CD4-positive, alpha-beta T cell (primary cell): Measurements from ENCODE around the gene RHBDL1. TPM values are rescaled to one million over a fixed set of nuclear protein-coding genes. Genes with fewer than 3 reads are reported as not detected.

Source experiments
- ATAC-seq: fragments of 200-7000 bp; cut with Tn5 transposase; one replicate; pipeline ENCODE4 v1.10.0; 2022; ENCODE audit warnings: mild to moderate bottlenecking; ENCODE audit not compliant: poor library complexity
- CTCF ChIA-PET: fragments of 350-600 bp; sonication (Branson Sonifier 250); formaldehyde crosslinking; loops from one replicate; lab custom pipeline; 2021; ENCODE audit warnings: antibody characterized with exemption, inconsistent platforms; lab: Charles Lee
- POLR2A ChIA-PET: fragments of 350-600 bp; sonication (Branson Sonifier 250); formaldehyde crosslinking; loops from one replicate; lab custom pipeline; 2021; ENCODE audit warnings: antibody characterized with exemption, inconsistent platforms; lab: Charles Lee
- DNase-seq, 14 experiments: peaks; one replicate each; pipeline ENCODE4 v3.0.0-alpha.2; 2013 to 2020; ENCODE audit warnings: mixed read lengths in 2 of 14
- H3K27ac ChIP-seq, 2 donors: one replicate each; pipeline versions ENCODE4 v1.5.1 to v1.7.0; 2013; ENCODE audit warnings: low read length in 2 of 2, low read depth in 1 of 2, mild to moderate bottlenecking in 1 of 2
- H3K27me3 ChIP-seq, 2 experiments: 1 replicate in 1 of 2; 2 replicates in 1 of 2; pipeline versions ENCODE4 v1.6.1 to v1.7.0; 2013; ENCODE audit warnings: low read length in 2 of 2, control low read depth in 1 of 2, mild to moderate bottlenecking in 1 of 2, moderate library complexity in 1 of 2; ENCODE audit not compliant: insufficient read depth in 2 of 2, control insufficient read depth in 1 of 2
- H3K36me3 ChIP-seq: one replicate; pipeline ENCODE4 v1.6.1; 2013; ENCODE audit warnings: low read length, control low read depth; ENCODE audit not compliant: insufficient read depth
- H3K4me1 ChIP-seq: one replicate; pipeline ENCODE4 v1.6.1; 2013; ENCODE audit warnings: low read length, control low read depth; ENCODE audit not compliant: insufficient read depth
- H3K4me3 ChIP-seq: one replicate; pipeline ENCODE4 v1.5.1; 2013; ENCODE audit warnings: mild to moderate bottlenecking, low read length, moderate library complexity
- H3K9me3 ChIP-seq, 2 experiments: 1 replicate in 1 of 2; 2 replicates in 1 of 2; pipeline versions ENCODE4 v1.6.1 to v1.7.0; 2013; ENCODE audit warnings: low read length in 2 of 2, mild to moderate bottlenecking in 2 of 2, control low read depth in 1 of 2, moderate library complexity in 1 of 2; ENCODE audit not compliant: control insufficient read depth in 1 of 2, insufficient read depth in 1 of 2
- H3K27ac Mint-ChIP-seq: one replicate; pipeline ENCODE4 v1.8.0; 2020; ENCODE audit warnings: mixed read lengths
- H3K27me3 Mint-ChIP-seq: one replicate; pipeline ENCODE4 v1.8.0; 2021; ENCODE audit warnings: mixed read lengths
- H3K36me3 Mint-ChIP-seq: one replicate; pipeline ENCODE4 v1.8.0; 2021; ENCODE audit warnings: low read depth, mixed read lengths
- H3K4me1 Mint-ChIP-seq: one replicate; pipeline ENCODE4 v1.8.0; 2021; ENCODE audit warnings: low read depth, mixed read lengths
- H3K4me3 Mint-ChIP-seq: one replicate; pipeline ENCODE4 v1.8.0; 2020; ENCODE audit warnings: mild to moderate bottlenecking, mixed read lengths
- H3K9me3 Mint-ChIP-seq: one replicate; pipeline ENCODE4 v1.8.0; 2020; ENCODE audit warnings: mixed read lengths
- intact Hi-C, 2 experiments: fragments of 100-400 bp; cut with DNase I in 1 of 2; cut with micrococcal nuclease in 1 of 2; formaldehyde crosslinking; loops; one replicate each; pipeline versions ENCODE4 v1.15.1 to v1.9.0; 2023 to 2025; cut with DNase I, micrococcal nuclease
- total RNA-seq, 174 experiments: library from RNA in 2 of 174; stranded (reverse) in 2 of 174; gene quantifications; one replicate each; pipeline ENCODE4 v1.2.3 and lab custom pipeline; 2021 to 2026
- TF ChIP-seq, protein P1 (sequence below): fragments of 200-600 bp; IDR thresholded peaks from one replicate; pipeline ENCODE4 v1.8.0; 2022; ENCODE audit warnings: antibody characterized with exemption, mild to moderate bottlenecking

The RHBDL1 gene
- total RNA-seq, 2 experiments from 2014 or later: 6.6 to 6.9 TPM

DNA sequence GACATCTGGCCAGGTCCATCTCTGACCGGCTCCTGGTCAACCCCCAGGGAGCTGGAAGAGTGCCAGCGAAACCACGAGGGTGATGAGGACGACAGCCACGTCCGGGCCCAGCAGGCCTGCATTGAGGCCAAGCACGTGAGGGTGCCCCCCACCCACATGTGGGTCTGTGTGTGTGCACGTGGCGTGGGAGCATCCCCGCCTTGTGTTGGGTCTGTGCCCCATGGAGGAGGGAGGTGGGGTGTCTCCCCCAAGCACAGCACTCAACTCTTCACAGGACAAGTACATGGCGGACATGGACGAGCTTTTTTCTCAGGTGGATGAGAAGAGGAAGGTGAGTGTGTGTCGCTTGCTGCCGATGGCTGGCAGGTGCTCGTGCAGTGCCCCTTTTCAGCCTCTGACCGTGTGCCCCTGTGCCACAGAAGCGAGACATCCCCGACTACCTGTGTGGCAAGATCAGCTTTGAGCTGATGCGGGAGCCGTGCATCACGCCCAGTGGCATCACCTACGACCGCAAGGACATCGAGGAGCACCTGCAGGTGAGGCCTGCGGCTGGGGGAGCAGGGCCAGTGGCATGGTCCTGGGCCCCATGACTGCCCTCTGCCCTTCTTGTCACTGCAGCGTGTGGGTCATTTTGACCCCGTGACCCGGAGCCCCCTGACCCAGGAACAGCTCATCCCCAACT is 6.4 kb downstream of the RHBDL1 start:
- Histone ChIP-seq H3K27me3 (peaks cover 0 to 1% of the 10 kb centered on the region in 2 experiments), H3K4me3 (no peak overlapping the region), H3K36me3 (peaks cover 27% of the 10 kb centered on the region), H3K27ac (no peak overlapping the region), H3K9me3 (no peaks in the 10 kb centered on the region), H3K4me1 (peaks cover 71% of the 10 kb centered on the region)
- Mint-ChIP-seq H3K36me3 (peaks cover 19% of the 10 kb centered on the region), H3K4me3 (peak overlapping the region; percentile 83), H3K4me1 (peaks cover 17% of the 10 kb centered on the region), H3K27me3 (no peaks in the 10 kb centered on the region), H3K9me3 (no peaks in the 10 kb centered on the region), H3K27ac (peak overlapping the region; percentile 70)
- ATAC-seq (no peak), DNase-seq (peak in 1 of 14 experiments; percentile 42)
- TF ChIP-seq, protein P1, sequence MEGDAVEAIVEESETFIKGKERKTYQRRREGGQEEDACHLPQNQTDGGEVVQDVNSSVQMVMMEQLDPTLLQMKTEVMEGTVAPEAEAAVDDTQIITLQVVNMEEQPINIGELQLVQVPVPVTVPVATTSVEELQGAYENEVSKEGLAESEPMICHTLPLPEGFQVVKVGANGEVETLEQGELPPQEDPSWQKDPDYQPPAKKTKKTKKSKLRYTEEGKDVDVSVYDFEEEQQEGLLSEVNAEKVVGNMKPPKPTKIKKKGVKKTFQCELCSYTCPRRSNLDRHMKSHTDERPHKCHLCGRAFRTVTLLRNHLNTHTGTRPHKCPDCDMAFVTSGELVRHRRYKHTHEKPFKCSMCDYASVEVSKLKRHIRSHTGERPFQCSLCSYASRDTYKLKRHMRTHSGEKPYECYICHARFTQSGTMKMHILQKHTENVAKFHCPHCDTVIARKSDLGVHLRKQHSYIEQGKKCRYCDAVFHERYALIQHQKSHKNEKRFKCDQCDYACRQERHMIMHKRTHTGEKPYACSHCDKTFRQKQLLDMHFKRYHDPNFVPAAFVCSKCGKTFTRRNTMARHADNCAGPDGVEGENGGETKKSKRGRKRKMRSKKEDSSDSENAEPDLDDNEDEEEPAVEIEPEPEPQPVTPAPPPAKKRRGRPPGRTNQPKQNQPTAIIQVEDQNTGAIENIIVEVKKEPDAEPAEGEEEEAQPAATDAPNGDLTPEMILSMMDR: no peak
- ChIA-PET POLR2A (interaction anchor here (1.2 to 4.8 kb wide), 8 partner anchors 8 to 299 kb away, joined by 3 to 55 read pairs (median 6); partner anchors contain the start of genes METTL26, RHOT2, SOX8 and WDR24), CTCF (no interaction called here)
- intact Hi-C loops: no loop called here

DNA sequence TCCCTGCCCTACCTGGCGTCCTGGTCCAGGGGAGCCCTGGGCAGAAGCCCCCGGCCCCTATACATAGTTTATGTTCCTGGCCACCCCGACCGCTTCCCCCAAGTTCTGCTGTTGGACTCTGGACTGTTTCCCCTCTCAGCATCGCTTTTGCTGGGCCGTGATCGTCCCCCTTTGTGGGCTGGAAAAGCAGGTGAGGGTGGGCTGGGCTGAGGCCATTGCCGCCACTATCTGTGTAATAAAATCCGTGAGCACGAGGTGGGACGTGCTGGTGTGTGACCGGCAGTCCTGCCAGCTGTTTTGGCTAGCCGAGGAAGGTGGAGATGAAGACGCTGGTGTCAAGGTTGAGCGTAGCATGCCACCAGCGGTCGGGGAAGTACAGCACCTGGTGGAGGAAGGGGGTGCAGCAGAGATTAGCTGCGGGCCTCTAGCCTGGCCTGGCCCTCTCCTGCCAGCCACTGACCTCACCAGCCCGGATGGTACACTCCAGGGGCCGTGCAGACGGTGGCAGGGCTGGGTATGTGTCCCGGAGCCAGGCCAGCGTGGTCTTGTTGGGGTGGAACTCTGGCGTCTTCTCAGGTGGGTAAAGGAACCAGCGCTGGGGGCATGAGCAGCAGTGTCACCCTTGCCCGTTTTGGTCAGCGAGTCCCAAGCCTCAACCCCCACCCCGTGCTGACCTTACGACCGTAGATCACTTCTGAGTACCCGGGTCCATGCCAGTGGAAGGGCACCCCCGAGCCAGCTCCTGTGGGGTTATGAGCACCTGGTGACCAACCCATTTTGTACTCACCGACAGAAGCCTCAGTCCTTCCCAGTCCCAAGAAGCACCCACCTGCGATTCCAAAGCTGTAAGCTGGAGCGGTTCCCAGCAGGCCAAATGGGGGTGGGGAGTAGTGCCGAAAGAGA is 7.3 kb downstream of the RHBDL1 start:
- H3K27ac ChIP-seq: no peak overlapping the region
- H3K4me1 ChIP-seq: peaks cover 65% of the 10 kb centered on the region
- DNase-seq (peak in 1 of 14 experiments; percentile 51), ATAC-seq (no peak)
- Mint-ChIP-seq H3K4me3 (peak overlapping the region; percentile 83), H3K27me3 (no peaks in the 10 kb centered on the region), H3K9me3 (no peaks in the 10 kb centered on the region), H3K27ac (peak overlapping the region; percentile 69), H3K36me3 (peaks cover 19% of the 10 kb centered on the region), H3K4me1 (peaks cover 15% of the 10 kb centered on the region)
- no peaks in the 10 kb centered on the region for H3K27me3 ChIP-seq
- ChIA-PET CTCF (no interaction called here), POLR2A (interaction anchor here (2.5 to 4.8 kb wide), 2 partner anchors 12 to 15 kb away, joined by 12 to 55 read pairs; partner anchors contain the start of gene RHOT2)
- H3K36me3 ChIP-seq: peaks cover 29% of the 10 kb centered on the region
- intact Hi-C loops: no loop called here
- H3K9me3 ChIP-seq: no peaks in the 10 kb centered on the region
- no peak overlapping the region for H3K4me3 ChIP-seq
- TF ChIP-seq, protein P1: no peak

DNA sequence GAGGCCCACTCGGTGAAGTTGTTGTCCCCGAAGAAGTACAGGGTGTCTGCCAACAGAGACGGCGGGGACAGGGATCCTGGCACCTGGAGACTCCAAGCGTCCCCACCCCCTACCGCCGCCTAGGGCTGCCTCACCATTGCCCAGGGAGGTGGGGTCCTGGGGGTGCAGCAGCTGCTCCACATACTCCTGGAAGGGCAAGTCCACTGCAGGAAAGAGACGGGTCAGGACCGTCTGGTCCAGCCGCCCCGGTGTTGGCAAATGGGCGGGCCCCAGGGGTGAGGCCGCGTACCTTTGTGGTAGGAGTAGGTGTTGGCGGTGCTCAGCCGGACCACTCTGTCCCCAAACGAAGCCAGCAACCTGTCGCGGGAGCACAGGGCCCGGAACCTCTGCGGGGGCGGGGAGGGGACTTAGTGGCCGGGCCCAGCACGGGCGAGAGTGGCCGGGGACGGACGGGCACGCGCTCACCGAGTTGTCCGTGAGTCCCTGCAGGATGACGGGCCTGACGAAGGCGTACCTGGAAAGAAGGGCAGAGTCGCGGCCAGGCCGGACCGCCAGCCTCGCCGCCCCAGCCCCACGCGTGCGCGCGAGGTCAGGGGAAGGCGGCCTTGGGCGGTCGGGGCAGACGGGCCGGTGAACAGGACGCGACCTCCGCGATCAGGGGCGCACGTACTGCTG is 8.1 kb downstream of the RHBDL1 start:
- Histone ChIP-seq H3K4me3 (peak overlapping the region; percentile 43), H3K9me3 (no peaks in the 10 kb centered on the region), H3K27me3 (no peaks in the 10 kb centered on the region), H3K36me3 (peaks cover 29% of the 10 kb centered on the region), H3K4me1 (peaks cover 66% of the 10 kb centered on the region), H3K27ac (peak overlapping the region; percentile 41 to 57)
- peak in 1 of 14 experiments; percentile 54 for DNase-seq
- no peak for ATAC-seq
- Mint-ChIP-seq H3K4me3 (peak overlapping the region; percentile 83), H3K9me3 (no peaks in the 10 kb centered on the region), H3K27ac (peak overlapping the region; percentile 33), H3K36me3 (peaks cover 19% of the 10 kb centered on the region), H3K27me3 (no peaks in the 10 kb centered on the region), H3K4me1 (peaks cover 15% of the 10 kb centered on the region)
- TF ChIP-seq, protein P1: no peak
- ChIA-PET CTCF (no interaction called here), POLR2A (interaction anchor here (0.9 to 1.9 kb wide), 6 partner anchors 8 to 296 kb away, joined by 3 to 12 read pairs (median 5); partner anchors contain the start of genes RHBDL1 and RHOT2)
- intact Hi-C loops: loop anchor here in 1 of 2 experiments (1.0 kb wide), 1 partner anchor 47 kb away; the partner anchor contains the start of gene METTL26
